ENCODE measurements around the gene CHMP3.

The CHMP3 gene

DNA sequence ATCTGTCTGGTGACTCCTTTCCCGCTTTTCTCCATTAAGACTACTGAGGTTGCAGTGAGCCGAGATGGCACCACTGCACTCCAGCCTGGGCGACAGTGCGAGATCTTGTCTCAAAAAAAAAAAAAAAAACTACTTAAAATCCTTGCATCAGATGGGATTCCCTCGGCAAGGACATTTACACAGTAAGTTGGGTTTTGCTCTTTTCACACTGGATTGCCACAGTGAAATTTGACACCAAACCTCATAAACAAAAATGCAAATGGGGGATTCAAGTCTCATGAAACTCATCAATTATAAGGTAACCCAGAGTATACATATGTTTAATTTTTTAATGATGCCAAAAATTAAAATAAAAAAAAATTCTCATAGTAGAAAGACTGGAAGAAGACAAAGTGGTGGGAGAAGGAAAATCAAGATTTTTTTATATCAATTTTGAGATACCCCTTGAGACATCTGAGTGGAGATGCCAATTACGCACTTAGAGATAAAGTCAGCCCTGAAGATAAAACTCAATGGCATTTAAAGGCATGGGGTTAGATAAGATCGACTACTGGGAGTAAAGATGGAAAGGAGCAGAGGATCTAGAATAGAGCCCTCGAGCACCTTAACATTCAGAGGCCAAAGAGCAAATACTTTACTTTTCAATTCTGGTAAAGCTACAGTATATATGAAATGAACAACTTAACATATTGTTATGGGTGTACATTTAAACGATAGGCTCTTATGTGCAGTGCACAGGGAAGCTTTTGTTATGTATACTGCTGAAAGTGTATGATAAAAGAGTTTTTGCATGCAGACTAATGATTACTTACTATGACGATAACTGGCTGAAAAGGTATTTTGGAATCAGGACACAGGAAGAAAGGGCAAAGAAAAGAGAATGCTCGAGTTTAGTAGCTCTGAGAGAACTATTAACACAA lies 37.6 kb downstream of the CHMP3 start:
- ATAC-seq (ENCODE audit: insufficient read depth, low read depth) (no peak), DNase-seq (no peak)
- Histone ChIP-seq H3K9ac (ENCODE audit: low read depth, low read length) (no peak overlapping the region), H3K9me3 (ENCODE audit: insufficient read depth, low read length, severe bottlenecking) (peaks cover 4% of the 10 kb centered on the region), H3K79me2 (ENCODE audit: insufficient read depth, low read length) (no peaks in the 10 kb centered on the region), H3K36me3 (ENCODE audit: insufficient read depth, low read length) (peaks cover 38% of the 10 kb centered on the region), H2AFZ (ENCODE audit: low read depth, low read length) (no peak overlapping the region), H4K20me1 (ENCODE audit: insufficient read depth, low read length) (no peaks in the 10 kb centered on the region), H3K27me3 (ENCODE audit: insufficient read depth, low read length, poor library complexity) (no peaks in the 10 kb centered on the region), H3K27ac (ENCODE audit: low read length) (no peak overlapping the region), H3K4me1 (ENCODE audit: insufficient read depth, low read length) (no peaks in the 10 kb centered on the region), H3K4me2 (ENCODE audit: insufficient read depth, low read length) (no peak overlapping the region), H3K4me3 (ENCODE audit: low read depth in 1 of 2, low read length in 2 of 2) (no peak overlapping the region)
- TF ChIP-seq EZH2 (IDR thresholded peaks at IDR 0.05; ENCODE audit: borderline replicate concordance, low read depth, low read length, severe bottlenecking), result no peak
- TF ChIP-seq, protein P1, sequence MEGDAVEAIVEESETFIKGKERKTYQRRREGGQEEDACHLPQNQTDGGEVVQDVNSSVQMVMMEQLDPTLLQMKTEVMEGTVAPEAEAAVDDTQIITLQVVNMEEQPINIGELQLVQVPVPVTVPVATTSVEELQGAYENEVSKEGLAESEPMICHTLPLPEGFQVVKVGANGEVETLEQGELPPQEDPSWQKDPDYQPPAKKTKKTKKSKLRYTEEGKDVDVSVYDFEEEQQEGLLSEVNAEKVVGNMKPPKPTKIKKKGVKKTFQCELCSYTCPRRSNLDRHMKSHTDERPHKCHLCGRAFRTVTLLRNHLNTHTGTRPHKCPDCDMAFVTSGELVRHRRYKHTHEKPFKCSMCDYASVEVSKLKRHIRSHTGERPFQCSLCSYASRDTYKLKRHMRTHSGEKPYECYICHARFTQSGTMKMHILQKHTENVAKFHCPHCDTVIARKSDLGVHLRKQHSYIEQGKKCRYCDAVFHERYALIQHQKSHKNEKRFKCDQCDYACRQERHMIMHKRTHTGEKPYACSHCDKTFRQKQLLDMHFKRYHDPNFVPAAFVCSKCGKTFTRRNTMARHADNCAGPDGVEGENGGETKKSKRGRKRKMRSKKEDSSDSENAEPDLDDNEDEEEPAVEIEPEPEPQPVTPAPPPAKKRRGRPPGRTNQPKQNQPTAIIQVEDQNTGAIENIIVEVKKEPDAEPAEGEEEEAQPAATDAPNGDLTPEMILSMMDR (IDR thresholded peaks at IDR 0.05; ENCODE audit: borderline replicate concordance, extremely low read depth, low read length, poor library complexity, severe bottlenecking), result no peak

DNA sequence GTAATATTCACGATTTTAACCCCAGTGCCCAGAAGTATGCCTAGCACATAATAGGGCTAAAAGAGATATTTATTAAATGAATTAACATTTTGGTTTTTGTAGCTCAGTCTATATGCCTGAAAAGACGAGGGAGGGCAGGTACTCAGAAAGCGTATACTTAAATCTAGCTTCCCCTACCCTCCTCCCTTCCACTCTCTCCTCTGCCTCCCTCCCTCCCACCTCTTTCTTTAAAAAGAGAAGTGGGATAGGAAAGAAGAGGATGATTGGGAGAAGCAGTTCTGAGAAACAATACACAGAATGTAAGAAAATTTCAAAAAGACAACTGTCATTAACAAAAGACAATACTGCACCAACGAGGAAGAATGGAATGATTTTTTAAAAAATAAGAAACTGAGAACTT lies 39.8 kb downstream of the CHMP3 start:
- Histone ChIP-seq H3K9ac (ENCODE audit: low read depth, low read length) (no peak overlapping the region), H4K20me1 (ENCODE audit: insufficient read depth, low read length) (no peaks in the 10 kb centered on the region), H3K27ac (ENCODE audit: low read length) (no peak overlapping the region), H3K9me3 (ENCODE audit: insufficient read depth, low read length, severe bottlenecking) (peaks cover 11% of the 10 kb centered on the region), H3K27me3 (ENCODE audit: insufficient read depth, low read length, poor library complexity) (no peaks in the 10 kb centered on the region), H3K4me1 (ENCODE audit: insufficient read depth, low read length) (no peaks in the 10 kb centered on the region), H3K4me3 (ENCODE audit: low read depth in 1 of 2, low read length in 2 of 2) (no peak overlapping the region), H2AFZ (ENCODE audit: low read depth, low read length) (no peak overlapping the region), H3K36me3 (ENCODE audit: insufficient read depth, low read length) (peaks cover 44% of the 10 kb centered on the region), H3K4me2 (ENCODE audit: insufficient read depth, low read length) (no peak overlapping the region), H3K79me2 (ENCODE audit: insufficient read depth, low read length) (no peaks in the 10 kb centered on the region)
- ATAC-seq (ENCODE audit: insufficient read depth, low read depth) (no peak), DNase-seq (no peak)
- no peak for TF ChIP-seq EZH2 (IDR thresholded peaks at IDR 0.05; ENCODE audit: borderline replicate concordance, low read depth, low read length, severe bottlenecking)
- TF ChIP-seq, protein P1 (IDR thresholded peaks at IDR 0.05; ENCODE audit: borderline replicate concordance, extremely low read depth, low read length, poor library complexity, severe bottlenecking), result no peak

DNA sequence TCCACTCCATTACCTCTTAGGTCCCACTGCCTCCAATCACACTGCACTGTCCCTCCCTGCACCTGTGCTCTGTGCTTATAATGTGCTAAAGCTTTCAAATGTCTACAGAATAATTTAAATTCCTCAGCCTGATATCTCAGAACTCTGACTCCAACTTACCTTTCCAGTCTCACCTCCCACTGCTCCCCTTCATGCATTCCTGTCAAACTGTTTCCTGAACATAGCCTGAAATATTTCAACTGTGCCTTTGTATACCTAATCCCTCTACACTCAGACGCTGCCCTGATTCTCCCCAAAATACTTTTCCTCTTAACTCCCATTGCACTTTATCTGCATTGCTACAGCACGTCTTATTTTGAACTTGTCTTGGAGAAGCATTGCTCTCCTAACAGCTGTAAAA lies 40.5 kb downstream of the CHMP3 start:
- no peaks in the 10 kb centered on the region for H3K4me1 ChIP-seq (ENCODE audit: insufficient read depth, low read length)
- no peak for DNase-seq
- TF ChIP-seq, protein P1 (IDR thresholded peaks at IDR 0.05; ENCODE audit: borderline replicate concordance, extremely low read depth, low read length, poor library complexity, severe bottlenecking), result no peak
- no peak for TF ChIP-seq EZH2 (IDR thresholded peaks at IDR 0.05; ENCODE audit: borderline replicate concordance, low read depth, low read length, severe bottlenecking)

More for the DNA sequence above, 40.5 kb downstream of the CHMP3 start:
- Histone ChIP-seq H2AFZ (ENCODE audit: low read depth, low read length) (no peak overlapping the region), H3K9me3 (ENCODE audit: insufficient read depth, low read length, severe bottlenecking) (peaks cover 11% of the 10 kb centered on the region), H3K4me3 (ENCODE audit: low read depth in 1 of 2, low read length in 2 of 2) (no peak overlapping the region), H3K9ac (ENCODE audit: low read depth, low read length) (no peak overlapping the region), H3K4me2 (ENCODE audit: insufficient read depth, low read length) (no peak overlapping the region), H4K20me1 (ENCODE audit: insufficient read depth, low read length) (no peaks in the 10 kb centered on the region), H3K79me2 (ENCODE audit: insufficient read depth, low read length) (no peaks in the 10 kb centered on the region), H3K27me3 (ENCODE audit: insufficient read depth, low read length, poor library complexity) (no peaks in the 10 kb centered on the region), H3K36me3 (ENCODE audit: insufficient read depth, low read length) (peaks cover 40% of the 10 kb centered on the region), H3K27ac (ENCODE audit: low read length) (no peak overlapping the region)
- ATAC-seq (ENCODE audit: insufficient read depth, low read depth), result no peak
